ENCODE data around the gene GPR180.

- TF ChIP-seq EZH2 (IDR thresholded peaks at IDR 0.05; ENCODE audit: low read depth, unreplicated experiment) (no peak), CTCF (conservative IDR thresholded peaks at IDR 0.05; ENCODE audit: low read depth in 2 of 2) (no peak), POLR2AphosphoS5 (IDR thresholded peaks at IDR 0.05; ENCODE audit: low read depth) (no peak), CREB1 (CRISPR knock-in tag; IDR thresholded peaks at IDR 0.05; ENCODE audit: low read depth) (no peak), ZNF114 (CRISPR knock-in tag; IDR thresholded peaks at IDR 0.05) (no peak), EZH2phosphoT487 (IDR thresholded peaks at IDR 0.05; ENCODE audit: unreplicated experiment) (no peak), ZNF331 (CRISPR knock-in tag; IDR thresholded peaks at IDR 0.05; ENCODE audit: low read depth) (no peak), REST (IDR thresholded peaks at IDR 0.05; ENCODE audit: unreplicated experiment) (no peak), JUNB (IDR thresholded peaks at IDR 0.05; ENCODE audit: unreplicated experiment) (no peak), ETS1 (IDR thresholded peaks at IDR 0.05) (no peak), STAT1 (IDR thresholded peaks at IDR 0.05; ENCODE audit: unreplicated experiment) (no peak), ZNF462 (CRISPR knock-in tag; IDR thresholded peaks at IDR 0.05) (no peak)
Measured at GRCh38 chr13:94682229-94682628, 80.6 kb downstream of the GPR180 start.
